Activated naive CD8-positive, alpha-beta T cell treated with anti-CD3 and anti-CD28 coated beads, Interleukin-2, amount 50 U/mL, for 24 hours (primary cell): ENCODE measurements around the gene PCBP2.
"Not testable (repeated sequence)": the region's sequence is repeated elsewhere in the genome, so short reads cannot be mapped to it uniquely, and the experiment has no call there.

Experiments
- ATAC-seq: fragments of 150-1000 bp; cut with Tn5 transposase; one replicate; pipeline ENCODE4 v1.10.0; 2021
- DNase-seq: peaks from one replicate; pipeline ENCODE4 v3.0.0; 2021
- H3K27ac Mint-ChIP-seq: one replicate; pipeline ENCODE4 v1.8.0; 2021; ENCODE audit warnings: mild to moderate bottlenecking, mixed read lengths
- H3K27me3 Mint-ChIP-seq: one replicate; pipeline ENCODE4 v1.8.0; 2021; ENCODE audit warnings: mixed read lengths
- H3K36me3 Mint-ChIP-seq: one replicate; pipeline ENCODE4 v1.8.0; 2021; ENCODE audit warnings: low read depth, mixed read lengths
- H3K4me1 Mint-ChIP-seq: one replicate; pipeline ENCODE4 v1.8.0; 2021; ENCODE audit warnings: mixed read lengths
- H3K4me3 Mint-ChIP-seq: one replicate; pipeline ENCODE4 v1.8.0; 2021; ENCODE audit warnings: mild to moderate bottlenecking, moderate library complexity, mixed read lengths
- H3K9me3 Mint-ChIP-seq: one replicate; pipeline ENCODE4 v1.8.0; 2021; ENCODE audit warnings: mixed read lengths

The PCBP2 gene

GRCh38 chr12:53474819-53475218 is 22.9 kb downstream of the PCBP2 start:
- Mint-ChIP-seq H3K4me1 (peaks cover 52% of the 10 kb centered on the region), H3K4me3 (no peak overlapping the region), H3K9me3 (no peaks in the 10 kb centered on the region), H3K27ac (peak overlapping the region; percentile 85), H3K36me3 (peaks cover 84% of the 10 kb centered on the region), H3K27me3 (no peaks in the 10 kb centered on the region)
- no peak for DNase-seq
- ATAC-seq, result no peak

GRCh38 chr12:53476769-53477209 is 24.9 kb downstream of the PCBP2 start:
- no peak for ATAC-seq
- H3K4me3 Mint-ChIP-seq, result no peak overlapping the region
- no peak for DNase-seq
- peaks cover 79% of the 10 kb centered on the region for H3K36me3 Mint-ChIP-seq
- no peaks in the 10 kb centered on the region for H3K9me3 Mint-ChIP-seq
- H3K27ac Mint-ChIP-seq, result peak overlapping the region; percentile 59
- H3K4me1 Mint-ChIP-seq, result peaks cover 42% of the 10 kb centered on the region
- H3K27me3 Mint-ChIP-seq, result no peaks in the 10 kb centered on the region

GRCh38 chr12:53478865-53479264 is 27.0 kb downstream of the PCBP2 start:
- H3K27me3 Mint-ChIP-seq, result no peaks in the 10 kb centered on the region
- peak overlapping the region; percentile 23 for H3K27ac Mint-ChIP-seq
- no peak overlapping the region for H3K4me3 Mint-ChIP-seq
- peaks cover 26% of the 10 kb centered on the region for H3K4me1 Mint-ChIP-seq
- H3K9me3 Mint-ChIP-seq, result no peaks in the 10 kb centered on the region
- ATAC-seq (peak; percentile 16), DNase-seq (no peak)
- H3K36me3 Mint-ChIP-seq, result peaks cover 69% of the 10 kb centered on the region

GRCh38 chr12:53479331-53479730 is 27.4 kb downstream of the PCBP2 start:
- Mint-ChIP-seq H3K27me3 (no peaks in the 10 kb centered on the region), H3K4me1 (peaks cover 22% of the 10 kb centered on the region), H3K9me3 (no peaks in the 10 kb centered on the region), H3K36me3 (peaks cover 64% of the 10 kb centered on the region), H3K4me3 (no peak overlapping the region), H3K27ac (peak overlapping the region; percentile 23)
- ATAC-seq, result no peak
- no peak for DNase-seq

GRCh38 chr12:53480491-53481442 is 28.9 kb downstream of the PCBP2 start:
- H3K4me3 Mint-ChIP-seq, result no peak overlapping the region
- no peaks in the 10 kb centered on the region for H3K27me3 Mint-ChIP-seq
- no peak for DNase-seq
- H3K4me1 Mint-ChIP-seq, result peaks cover 13% of the 10 kb centered on the region
- no peaks in the 10 kb centered on the region for H3K9me3 Mint-ChIP-seq
- peaks cover 55% of the 10 kb centered on the region for H3K36me3 Mint-ChIP-seq
- peak overlapping the region; percentile 49 for H3K27ac Mint-ChIP-seq
- no peak for ATAC-seq

- Mint-ChIP-seq H3K27ac (peak overlapping the region; percentile 49), H3K36me3 (peaks cover 48% of the 10 kb centered on the region)
- not testable (repeated sequence) for H3K4me3 Mint-ChIP-seq, DNase-seq, H3K27me3 Mint-ChIP-seq, H3K9me3 Mint-ChIP-seq, H3K4me1 Mint-ChIP-seq, ATAC-seq
These were observed 29.6 kb downstream of the PCBP2 start for GRCh38 chr12:53481458-53481857.

GRCh38 chr12:53481939-53482586 is 30.2 kb downstream of the PCBP2 start:
- H3K27me3 Mint-ChIP-seq, result no peaks in the 10 kb centered on the region
- peaks cover 7% of the 10 kb centered on the region for H3K4me1 Mint-ChIP-seq
- DNase-seq (no peak), ATAC-seq (peak; percentile 21)
- no peak overlapping the region for H3K27ac Mint-ChIP-seq
- no peaks in the 10 kb centered on the region for H3K9me3 Mint-ChIP-seq
- no peak overlapping the region for H3K4me3 Mint-ChIP-seq
- peaks cover 44% of the 10 kb centered on the region for H3K36me3 Mint-ChIP-seq

- Mint-ChIP-seq H3K27me3 (no peaks in the 10 kb centered on the region), H3K4me3 (no peak overlapping the region), H3K4me1 (peaks cover 4% of the 10 kb centered on the region), H3K27ac (no peak overlapping the region), H3K36me3 (peaks cover 40% of the 10 kb centered on the region), H3K9me3 (no peaks in the 10 kb centered on the region)
- DNase-seq (no peak), ATAC-seq (peak; percentile 5)
These were observed 30.8 kb downstream of the PCBP2 start for GRCh38 chr12:53482626-53483168.

- Mint-ChIP-seq H3K27ac (no peak overlapping the region), H3K4me3 (no peak overlapping the region), H3K36me3 (peaks cover 34% of the 10 kb centered on the region), H3K4me1 (peaks cover 4% of the 10 kb centered on the region), H3K9me3 (no peaks in the 10 kb centered on the region), H3K27me3 (no peaks in the 10 kb centered on the region)
- DNase-seq (no peak), ATAC-seq (peak; percentile 1)
These were observed 31.5 kb downstream of the PCBP2 start for GRCh38 chr12:53483225-53483978.

GRCh38 chr12:53483979-53484377 is 32.1 kb downstream of the PCBP2 start:
- Mint-ChIP-seq H3K4me3 (no peak overlapping the region), H3K9me3 (no peaks in the 10 kb centered on the region), H3K36me3 (peaks cover 29% of the 10 kb centered on the region), H3K27ac (peak overlapping the region; percentile 4), H3K4me1 (peaks cover 2% of the 10 kb centered on the region), H3K27me3 (no peaks in the 10 kb centered on the region)
- ATAC-seq, result peak; percentile 16
- DNase-seq, result no peak

- Mint-ChIP-seq H3K36me3 (peaks cover 19% of the 10 kb centered on the region), H3K27ac (peak overlapping the region; percentile 4), H3K9me3 (no peaks in the 10 kb centered on the region), H3K4me1 (peaks cover 2% of the 10 kb centered on the region), H3K27me3 (no peaks in the 10 kb centered on the region), H3K4me3 (no peak overlapping the region)
- no peak for ATAC-seq
- DNase-seq, result no peak
These were observed 33.0 kb downstream of the PCBP2 start for GRCh38 chr12:53484686-53485575.

- peaks cover 14% of the 10 kb centered on the region for H3K36me3 Mint-ChIP-seq
These were observed 34.2 kb downstream of the PCBP2 start for GRCh38 chr12:53485955-53486735.

More at GRCh38 chr12:53485955-53486735, 34.2 kb downstream of the PCBP2 start:
- no peak overlapping the region for H3K27ac Mint-ChIP-seq
- H3K4me1 Mint-ChIP-seq, result peaks cover 2% of the 10 kb centered on the region
- no peak for DNase-seq
- no peak overlapping the region for H3K4me3 Mint-ChIP-seq
- ATAC-seq, result no peak
- no peaks in the 10 kb centered on the region for H3K9me3 Mint-ChIP-seq
- H3K27me3 Mint-ChIP-seq, result no peaks in the 10 kb centered on the region
